SU-DHL-6 (cell line): ENCODE measurements around the gene CBFA2T3.

Source experiments
- EZH2phosphoT487 ChIP-seq: fragments of 200-600 bp; sonication (generic), shearing (Covaris generic); conservative IDR thresholded peaks from 2 replicates; pipeline ENCODE4 v1.6.1; 2018; ENCODE audit warnings: mild to moderate bottlenecking, antibody characterized with exemption, low read length, moderate library complexity, mixed read lengths
- TF ChIP-seq, protein P1 (sequence below): fragments of 200-600 bp; sonication (generic); IDR thresholded peaks from one replicate; pipeline ENCODE4 v1.5.1; 2017; ENCODE audit warnings: antibody characterized with exemption, mild to moderate bottlenecking, low read length, moderate library complexity; ENCODE audit not compliant: insufficient read depth, poor library complexity, severe bottlenecking

- TF ChIP-seq, protein P1, sequence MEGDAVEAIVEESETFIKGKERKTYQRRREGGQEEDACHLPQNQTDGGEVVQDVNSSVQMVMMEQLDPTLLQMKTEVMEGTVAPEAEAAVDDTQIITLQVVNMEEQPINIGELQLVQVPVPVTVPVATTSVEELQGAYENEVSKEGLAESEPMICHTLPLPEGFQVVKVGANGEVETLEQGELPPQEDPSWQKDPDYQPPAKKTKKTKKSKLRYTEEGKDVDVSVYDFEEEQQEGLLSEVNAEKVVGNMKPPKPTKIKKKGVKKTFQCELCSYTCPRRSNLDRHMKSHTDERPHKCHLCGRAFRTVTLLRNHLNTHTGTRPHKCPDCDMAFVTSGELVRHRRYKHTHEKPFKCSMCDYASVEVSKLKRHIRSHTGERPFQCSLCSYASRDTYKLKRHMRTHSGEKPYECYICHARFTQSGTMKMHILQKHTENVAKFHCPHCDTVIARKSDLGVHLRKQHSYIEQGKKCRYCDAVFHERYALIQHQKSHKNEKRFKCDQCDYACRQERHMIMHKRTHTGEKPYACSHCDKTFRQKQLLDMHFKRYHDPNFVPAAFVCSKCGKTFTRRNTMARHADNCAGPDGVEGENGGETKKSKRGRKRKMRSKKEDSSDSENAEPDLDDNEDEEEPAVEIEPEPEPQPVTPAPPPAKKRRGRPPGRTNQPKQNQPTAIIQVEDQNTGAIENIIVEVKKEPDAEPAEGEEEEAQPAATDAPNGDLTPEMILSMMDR: no peak
- no peak for TF ChIP-seq EZH2phosphoT487
Measured at GRCh38 chr16:88934066-88934667, 42.8 kb downstream of the CBFA2T3 start.
